Mammary epithelial cell (primary cell): ENCODE measurements around the gene COL3A1.

ENCODE experiments used
- CTCF ChIP-seq, 2 donors: IDR thresholded peaks in 1 of 2; conservative IDR thresholded peaks in 1 of 2; 2 replicates each; pipeline ENCODE4 v1.5.1; 2011 to 2012; ENCODE audit warnings: inconsistent platforms in 2 of 2, low read length in 2 of 2, mild to moderate bottlenecking in 2 of 2, control low read depth in 1 of 2, low read depth in 1 of 2; ENCODE audit not compliant: insufficient read depth in 1 of 2; ENCODE audit errors: extremely low read depth in 1 of 2
- EZH2 ChIP-seq: IDR thresholded peaks from 2 replicates; pipeline ENCODE4 v1.6.1; 2012; ENCODE audit warnings: low read length, inconsistent platforms, borderline replicate concordance

GRCh38 chr2:189056200-189057106 lies 82.3 kb downstream of the COL3A1 start:
- TF ChIP-seq CTCF (conservative IDR thresholded peaks at IDR 0.05 in 1 of 2, IDR thresholded peaks at IDR 0.05 in 1 of 2; ENCODE audit: extremely low read depth in 1 of 2, insufficient read depth in 1 of 2, low read depth in 1 of 2, low read length in 2 of 2) (no peak), EZH2 (no peak)
